Retina (tissue), 1 donor: ENCODE data around the gene FCGR3B.
"Not testable (repeated sequence)": the region's sequence is repeated elsewhere in the genome, so short reads cannot be mapped to it uniquely, and the experiment has no call there.

Experiments used
- DNase-seq: peaks from one replicate; pipeline ENCODE4 v3.0.0-alpha.2; 2016

Gene FCGR3B

DNA sequence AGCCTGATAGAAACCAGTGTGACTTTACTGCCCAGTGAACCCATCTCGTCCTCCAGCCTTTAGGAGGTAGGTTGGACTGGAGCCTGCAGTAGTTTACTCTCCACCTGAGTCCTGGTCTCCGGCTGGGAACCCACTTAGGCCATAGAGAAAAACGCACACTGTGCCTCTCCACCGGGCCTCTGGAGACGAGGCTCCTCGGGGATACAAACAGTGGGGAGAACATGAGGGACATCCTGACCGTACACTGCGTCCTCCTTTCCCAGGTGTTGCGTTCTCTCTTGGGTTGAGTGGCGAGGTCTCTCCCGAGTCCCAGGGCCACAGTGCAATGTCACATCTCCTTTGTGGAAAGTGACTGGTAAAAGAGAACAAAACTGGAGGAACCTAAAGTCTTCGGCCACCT is 26.0 kb downstream of the FCGR3B start:
- DNase-seq = not testable (repeated sequence)

DNA sequence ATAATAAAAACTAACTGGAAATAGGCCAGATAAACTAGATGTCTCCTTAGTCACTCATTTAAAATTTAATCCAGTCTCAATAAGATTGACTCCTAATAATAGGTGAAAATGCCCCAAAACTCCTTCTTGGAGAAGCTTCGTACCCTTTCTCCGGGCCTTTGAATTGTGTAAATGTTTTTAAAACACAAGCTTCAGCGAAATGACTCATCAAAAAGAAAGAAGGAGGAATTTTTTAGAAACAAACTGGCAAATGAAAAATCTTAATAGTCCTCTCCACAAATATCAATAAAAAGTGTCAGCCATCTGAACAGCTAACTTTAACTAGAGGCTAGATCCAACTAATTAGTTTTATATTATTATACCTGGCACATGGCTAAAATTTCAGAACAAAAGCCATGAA is 33.9 kb downstream of the FCGR3B start:
- not testable (repeated sequence) for DNase-seq

DNA sequence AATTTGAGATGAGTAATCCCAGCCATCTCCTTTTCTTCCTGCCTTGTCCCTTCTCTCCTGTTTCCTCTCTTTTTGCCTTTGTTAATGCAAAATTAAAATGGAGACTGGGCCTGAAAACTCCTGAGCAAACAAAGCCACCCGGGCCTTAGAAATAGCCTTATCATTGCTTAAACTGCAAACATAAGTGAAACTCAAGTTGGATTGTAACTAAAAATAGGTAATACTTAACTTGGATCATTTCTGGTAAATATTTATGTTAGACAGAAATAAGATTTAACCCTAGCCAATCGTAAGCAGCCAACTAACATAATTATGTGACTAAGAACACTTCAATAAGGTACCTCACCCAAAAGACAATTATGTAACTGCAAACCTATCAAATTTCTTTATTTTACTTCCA is 35.4 kb downstream of the FCGR3B start:
- not testable (repeated sequence) for DNase-seq

DNA sequence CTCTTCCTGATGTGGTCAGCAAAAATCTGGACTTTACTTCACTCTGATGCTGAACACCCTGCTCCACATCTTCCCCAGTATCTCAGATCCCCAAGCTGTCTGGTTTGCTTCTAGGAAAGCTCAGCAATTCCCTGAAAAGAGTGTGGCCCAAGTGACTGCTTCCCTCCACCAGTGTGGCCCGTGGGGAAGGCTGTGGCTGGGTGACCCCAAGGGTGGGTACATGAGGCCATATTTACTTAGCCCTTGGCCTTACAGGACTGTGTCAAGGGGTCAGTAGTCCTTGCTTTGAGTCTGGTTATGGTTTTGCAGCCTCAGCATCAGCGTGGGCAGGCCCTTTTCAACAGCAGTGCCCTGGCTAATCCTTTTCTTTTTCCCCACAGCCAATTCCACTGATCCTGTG is 35.8 kb downstream of the FCGR3B start:
- not testable (repeated sequence) for DNase-seq

DNA sequence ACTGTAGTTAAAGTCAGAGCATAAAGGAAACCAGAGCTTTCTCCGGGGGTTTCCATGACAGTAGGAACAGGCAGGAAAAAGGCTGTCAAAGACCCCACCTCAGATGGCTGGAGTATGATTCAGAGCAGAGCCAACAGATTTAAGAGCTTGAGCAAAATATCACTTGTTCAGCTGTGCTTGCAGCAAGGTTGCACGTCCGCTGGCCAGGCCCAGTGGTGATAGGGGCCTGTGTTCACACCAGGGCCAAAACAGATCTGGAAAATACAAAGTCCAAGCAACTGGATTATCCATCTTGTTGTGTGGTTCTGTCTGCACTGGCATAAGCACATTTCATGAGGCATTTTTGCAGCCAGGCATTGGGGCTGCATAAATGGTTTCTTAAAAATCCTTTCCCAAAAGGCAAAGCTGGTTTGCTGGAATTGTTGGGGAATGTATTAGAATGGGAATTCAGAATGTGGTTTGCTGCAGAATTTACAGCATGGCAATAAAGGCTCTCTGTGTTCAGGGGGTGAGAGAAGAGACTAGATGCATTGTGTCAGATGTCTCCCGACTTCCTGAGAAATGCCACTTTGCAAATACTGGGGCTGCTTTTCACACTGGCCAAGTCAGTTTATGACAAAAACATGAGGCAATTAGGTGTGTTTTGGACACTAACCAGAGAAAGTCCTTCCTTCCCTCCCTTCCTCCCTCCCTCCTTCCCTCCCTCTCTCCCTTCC is 36.5 kb downstream of the FCGR3B start:
- DNase-seq = not testable (repeated sequence)

DNA sequence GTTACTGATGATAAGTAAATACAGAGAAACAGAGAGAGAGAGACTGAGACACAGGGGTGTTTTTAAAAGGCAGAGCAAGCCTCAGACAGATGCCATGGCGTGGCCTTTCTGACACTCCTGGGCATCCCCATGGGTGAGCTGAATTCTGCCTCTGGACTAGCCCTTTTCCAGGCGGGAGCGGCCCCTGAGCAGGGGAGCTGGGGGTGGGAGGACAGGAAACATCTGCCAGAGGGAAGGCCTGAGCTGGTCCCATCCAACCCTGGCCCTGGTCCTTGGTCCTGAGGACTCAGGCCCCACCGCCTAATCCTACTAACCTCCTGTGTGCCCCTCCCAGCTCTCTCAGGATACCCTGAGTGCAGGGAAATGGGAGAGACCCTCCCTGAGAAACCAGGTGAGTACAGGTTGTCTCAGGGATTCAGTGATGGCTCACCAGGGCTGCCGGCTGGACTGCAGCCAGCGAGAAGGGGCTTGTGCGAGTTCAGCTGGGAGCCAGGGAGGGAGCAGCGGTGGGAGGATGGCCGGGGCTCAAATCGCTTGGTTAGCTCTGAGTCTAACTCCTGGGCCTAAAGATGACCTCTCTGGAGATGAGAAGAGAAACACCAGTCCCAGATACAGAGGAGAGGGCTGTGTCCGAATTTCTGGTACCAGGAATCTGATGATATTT is 37.8 kb downstream of the FCGR3B start:
- DNase-seq = not testable (repeated sequence)

DNA sequence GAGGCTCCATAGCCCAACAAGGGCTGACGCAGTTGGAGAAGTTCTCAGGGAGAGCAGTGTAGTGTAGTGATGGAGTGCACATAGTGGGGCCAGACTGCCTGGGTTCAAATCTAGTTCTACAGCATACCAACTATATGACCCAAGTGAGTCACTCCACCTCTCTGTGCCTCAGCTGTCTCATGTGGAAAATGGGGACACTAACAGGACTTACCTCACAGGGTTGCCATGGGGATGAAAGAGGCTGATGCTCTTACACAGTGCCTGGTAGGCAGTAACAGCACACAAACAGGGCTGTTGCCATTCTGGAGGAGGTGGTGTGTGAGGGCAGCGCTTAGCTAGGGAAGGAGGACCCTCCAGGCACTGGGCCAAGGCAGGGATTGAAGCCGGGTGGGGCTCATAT is 38.4 kb downstream of the FCGR3B start:
- DNase-seq = not testable (repeated sequence)

DNA sequence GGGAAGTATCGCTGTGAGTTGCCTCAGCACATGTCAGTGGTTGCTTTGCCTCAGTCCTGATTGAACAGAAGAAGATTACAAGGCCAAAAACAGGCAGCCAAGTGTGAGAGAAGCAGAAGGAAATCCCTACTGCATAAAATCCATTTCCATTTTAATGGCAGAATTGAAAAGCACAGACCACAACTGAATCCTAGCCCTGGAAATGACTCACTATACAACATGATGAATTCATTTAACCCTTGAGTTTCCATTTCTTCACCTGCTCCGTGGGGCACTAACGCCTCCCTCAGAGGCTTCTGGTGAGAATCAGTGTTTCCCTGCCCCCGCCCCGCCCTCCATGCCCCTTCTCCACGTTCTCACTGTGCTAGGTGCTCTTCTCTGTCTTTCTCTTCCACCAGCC is 41.1 kb downstream of the FCGR3B start:
- DNase-seq = not testable (repeated sequence)

DNA sequence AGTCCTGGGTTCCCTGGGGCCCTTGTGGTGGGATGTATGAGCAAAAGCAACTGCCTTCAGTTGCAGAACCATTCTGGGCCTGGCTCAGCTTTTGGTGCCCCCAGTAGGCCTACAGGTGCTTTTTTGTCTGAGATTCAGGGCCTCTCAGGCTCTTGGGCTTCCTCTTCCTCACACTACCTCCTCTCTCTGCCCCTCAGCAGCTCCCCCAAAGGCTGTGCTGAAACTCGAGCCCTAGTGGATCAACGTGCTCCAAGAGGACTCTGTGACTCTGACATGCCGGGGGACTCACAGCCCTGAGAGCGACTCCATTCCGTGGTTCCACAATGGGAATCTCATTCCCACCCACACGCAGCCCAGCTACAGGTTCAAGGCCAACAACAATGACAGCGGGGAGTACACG is 41.6 kb downstream of the FCGR3B start:
- not testable (repeated sequence) for DNase-seq

DNA sequence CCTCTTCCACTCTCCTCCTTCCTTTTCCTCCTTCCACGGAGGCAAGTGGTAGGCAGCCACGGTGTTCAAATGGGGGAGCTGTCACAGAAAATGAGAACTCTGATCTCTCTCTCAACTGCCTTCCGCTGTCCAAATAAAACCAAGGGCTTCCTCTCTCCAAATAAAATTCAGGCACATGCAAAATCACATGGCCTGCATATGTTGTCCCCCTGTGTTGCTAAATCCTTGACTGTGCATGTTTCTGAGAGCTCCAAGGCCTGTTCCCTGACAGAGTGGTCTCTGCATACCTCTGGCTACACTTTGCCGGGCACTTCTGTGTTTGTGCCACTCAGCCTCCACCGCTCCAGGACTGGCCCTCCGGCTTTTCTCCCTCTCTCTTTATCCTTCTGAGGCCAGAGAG is 42.4 kb downstream of the FCGR3B start:
- not testable (repeated sequence) for DNase-seq

DNA sequence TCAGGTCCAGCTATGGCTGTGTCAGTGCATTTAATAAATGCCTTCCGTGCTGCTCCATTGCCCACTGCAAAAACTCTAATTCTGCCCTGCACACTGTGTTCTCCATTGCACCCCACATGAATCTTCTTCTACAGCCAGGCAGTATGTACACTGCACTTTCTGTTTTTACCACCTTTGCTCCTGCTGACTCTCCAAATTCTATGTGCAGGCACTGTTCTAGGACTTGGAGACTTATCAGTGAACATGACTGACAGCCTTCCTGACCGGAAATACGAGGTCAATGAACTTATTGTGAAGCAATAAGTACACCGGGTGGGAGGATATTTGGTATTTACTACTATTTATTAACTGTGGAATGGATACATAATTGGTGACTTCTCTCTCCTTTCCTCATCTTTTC is 48.1 kb downstream of the FCGR3B start:
- DNase-seq = not testable (repeated sequence)

DNA sequence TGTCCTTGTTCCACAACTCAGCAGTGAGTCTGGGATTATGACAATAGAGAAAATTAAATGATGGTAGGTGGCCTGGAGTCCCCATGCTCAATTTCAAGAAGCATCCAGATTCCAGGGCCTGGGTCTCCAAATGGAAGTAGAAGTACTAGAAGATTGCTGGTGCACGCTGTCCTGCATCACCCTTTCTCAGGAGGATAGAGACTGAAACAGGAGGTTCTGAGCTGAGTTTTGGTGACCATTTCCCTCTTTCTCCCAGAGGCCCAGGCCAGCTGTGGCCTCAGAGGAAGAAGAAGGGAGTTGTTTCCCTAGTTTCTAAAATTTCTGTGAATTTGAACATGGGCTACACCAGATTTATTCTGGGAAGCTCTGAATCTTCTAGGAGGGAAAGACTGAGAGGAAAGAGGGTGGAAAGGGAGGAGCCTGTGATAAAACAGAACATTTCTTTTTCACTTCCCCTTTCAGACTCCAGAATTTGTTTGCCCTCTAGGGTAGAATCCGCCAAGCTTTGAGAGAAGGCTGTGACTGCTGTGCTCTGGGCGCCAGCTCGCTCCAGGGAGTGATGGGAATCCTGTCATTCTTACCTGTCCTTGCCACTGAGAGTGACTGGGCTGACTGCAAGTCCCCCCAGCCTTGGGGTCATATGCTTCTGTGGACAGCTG is 50.0 kb downstream of the FCGR3B start:
- not testable (repeated sequence) for DNase-seq

DNA sequence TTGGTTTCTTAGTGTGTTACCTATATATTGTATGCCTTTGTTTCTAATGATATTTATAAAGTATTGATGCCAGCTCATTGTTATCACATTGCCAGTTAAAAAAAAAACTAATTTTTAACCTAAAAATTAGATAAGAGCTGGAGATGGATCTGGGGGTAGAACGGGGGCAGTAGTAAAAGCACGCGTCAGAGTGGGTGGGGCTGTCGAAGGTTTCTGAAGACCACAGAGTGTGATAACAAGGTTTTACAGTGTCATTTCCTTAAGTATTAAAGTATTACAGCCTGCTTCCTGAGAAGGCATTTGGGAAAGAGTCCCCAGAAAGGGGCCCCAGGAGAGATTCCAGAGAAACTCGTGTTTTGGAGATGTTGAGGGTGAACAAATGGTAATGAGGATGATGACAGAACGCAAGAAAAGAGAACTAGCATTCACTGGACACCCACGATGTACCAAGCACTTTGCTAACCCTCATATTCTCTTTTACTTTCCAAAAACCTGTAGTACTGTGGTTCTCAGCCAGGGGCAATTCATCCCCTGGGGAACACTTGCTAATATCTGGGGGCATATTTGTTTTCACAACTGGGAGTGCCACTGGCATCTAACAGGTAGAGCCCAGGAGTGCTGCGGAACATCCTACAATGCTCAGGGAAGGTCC is 51.0 kb downstream of the FCGR3B start:
- DNase-seq = not testable (repeated sequence)

DNA sequence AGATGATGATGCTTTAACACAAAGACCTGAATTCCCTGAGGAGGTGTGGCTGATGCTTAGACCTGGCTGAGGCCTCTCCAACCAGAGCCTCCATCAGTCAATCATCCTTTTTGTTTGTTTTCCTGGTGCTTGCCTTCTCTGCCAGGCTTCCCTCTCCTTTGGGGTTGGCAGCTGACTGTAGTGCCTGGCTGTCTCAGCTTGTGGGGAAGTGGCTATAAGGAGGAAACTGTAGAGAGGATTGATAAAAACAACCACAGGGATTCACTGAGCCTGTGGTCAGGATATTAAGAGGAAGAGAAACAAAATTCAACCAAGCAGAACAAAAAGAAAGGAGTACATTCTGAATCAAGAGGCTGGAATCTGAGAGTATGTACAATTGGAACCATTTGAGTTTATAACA is 54.3 kb downstream of the FCGR3B start:
- DNase-seq = not testable (repeated sequence)
